HG03565 (cell line): ENCODE data around the gene CASP1.

Experiments
- ATAC-seq: cut with Tn5 transposase; IDR thresholded peaks from one replicate; pipeline ENCODE4 v1.9.1; 2021; ENCODE audit warnings: mild to moderate bottlenecking, moderate library complexity; ENCODE audit not compliant: unreplicated experiment

The CASP1 gene

DNA sequence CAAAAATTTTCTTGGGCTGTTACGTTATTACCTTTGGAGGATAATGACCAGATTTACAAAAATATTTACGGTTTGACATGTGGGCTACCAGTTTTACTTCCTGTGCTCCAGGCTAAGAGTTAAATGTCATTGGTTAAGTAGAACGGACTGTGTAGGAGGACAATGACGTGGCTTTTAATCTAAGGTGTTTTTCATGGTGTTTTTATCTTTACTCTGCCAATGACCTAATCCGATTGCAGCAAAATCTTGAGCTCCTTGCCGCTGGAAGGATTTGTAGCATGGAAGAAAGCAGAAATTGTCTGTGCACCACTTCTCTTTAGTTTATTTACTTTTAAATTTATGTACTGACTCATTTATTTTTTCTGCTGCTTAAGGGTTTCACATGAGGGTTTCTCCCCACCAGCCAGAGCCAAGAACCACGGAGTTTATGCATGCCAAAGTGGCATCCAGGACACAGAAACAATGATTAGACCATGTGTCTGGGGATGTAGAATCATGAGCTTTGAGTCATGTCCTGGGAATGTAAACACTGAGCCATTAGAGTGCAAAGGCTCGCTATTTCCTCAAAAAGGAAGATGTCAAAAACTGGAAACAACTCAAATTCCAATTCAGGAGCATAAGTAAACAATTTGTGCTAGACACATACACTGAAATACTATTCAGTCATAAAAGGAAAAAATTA lies 12.1 kb upstream of the CASP1 start:
- no peak for ATAC-seq

DNA sequence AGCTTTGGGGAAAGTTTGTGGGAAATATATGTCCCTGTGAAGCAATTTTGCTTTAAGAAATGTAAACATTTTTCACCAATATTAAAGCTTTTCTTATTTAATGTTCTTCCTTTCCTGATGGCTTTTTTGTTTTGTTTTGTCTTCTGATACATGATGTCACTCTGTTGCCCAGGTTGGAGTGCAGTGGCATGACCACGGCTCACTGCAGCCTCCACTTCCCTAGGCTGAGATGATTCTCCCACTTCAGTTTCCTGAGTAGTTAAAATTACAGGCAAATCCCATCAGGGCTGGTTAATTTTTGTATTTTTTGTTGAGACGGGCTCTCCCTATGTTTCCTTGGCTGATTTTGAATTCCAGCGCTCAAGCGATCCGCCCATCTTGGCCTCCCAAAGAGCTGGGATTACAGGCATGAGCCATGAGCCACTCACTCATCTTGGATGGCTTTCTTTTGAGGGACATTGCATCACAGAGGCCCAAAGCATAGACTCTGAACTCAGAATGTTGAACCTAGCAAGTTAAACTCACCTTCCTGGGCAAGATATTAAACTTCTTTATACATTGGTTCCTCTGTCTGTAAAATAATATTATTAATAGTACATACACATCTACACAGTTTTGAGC lies 10.8 kb upstream of the CASP1 start:
- ATAC-seq: no peak

DNA sequence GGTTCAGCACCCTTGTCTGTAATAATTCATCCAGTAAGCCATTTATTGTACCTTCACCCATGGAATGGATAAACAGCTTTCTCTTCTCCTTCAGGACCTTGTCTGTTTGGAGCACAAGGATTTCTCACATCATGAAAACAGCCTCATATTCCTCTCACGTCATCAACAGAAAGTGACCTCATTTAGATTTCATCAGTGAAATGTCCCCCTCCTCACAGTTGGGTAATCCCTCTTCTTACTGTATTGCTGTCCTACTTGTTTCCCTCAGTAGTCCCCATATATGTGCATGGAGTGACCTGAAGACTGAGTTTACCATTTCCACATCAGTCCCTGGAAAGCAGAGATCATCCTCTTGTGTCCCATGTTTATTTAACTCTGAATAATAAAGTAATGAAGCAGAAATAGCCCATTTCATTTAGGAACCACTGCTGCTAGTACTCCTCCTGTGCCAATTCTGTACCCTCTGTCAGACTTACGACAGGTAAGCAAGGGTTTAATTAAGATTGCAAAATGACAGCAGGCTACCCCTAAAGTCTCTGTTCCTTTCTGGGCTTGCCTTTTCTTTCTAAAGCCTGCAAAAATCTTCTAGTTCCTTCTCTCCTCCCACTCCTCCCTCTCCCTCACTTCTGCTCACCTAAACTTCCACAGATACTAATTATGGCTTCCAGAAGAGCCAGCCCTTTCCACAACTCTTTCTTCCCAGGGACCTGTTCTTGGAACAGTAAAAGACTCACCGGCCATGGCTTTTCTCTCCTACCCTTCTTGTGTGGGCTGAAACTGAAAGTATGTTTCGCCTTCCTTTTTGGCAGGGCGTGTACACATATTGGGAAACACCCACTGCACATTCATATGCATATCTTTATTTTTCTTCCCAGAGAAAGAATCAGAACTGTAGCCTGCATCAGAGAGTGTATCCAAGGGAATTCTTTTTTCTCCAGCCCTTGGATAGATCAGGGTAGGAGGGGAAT lies 9.9 kb upstream of the CASP1 start, which contains the start of gene CARD16:
TSS of gene CARD16 (minus strand) at position 779 of the 968 bp plus-strand sequence. CDS start at position 741, 38 bp downstream.
- ATAC-seq: peak; percentile 98

DNA sequence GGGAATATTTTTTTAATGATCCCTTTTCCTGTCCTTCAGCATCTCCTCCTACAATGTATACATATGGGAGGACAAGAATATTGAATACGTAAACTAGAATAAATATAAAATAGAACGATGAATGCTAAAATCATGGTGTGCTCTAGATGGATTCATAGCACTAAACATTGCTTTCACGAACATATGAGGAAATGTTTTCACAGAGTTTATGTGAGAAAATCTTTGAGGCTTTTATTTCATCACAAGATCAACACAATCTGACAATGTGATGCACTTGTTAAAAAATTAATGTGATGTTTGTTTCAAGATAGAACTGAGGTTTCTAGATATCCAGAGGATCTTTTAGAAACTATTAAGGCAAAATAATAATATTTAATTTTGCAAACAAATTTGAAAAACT lies 7.2 kb upstream of the CASP1 start:
- ATAC-seq: no peak

DNA sequence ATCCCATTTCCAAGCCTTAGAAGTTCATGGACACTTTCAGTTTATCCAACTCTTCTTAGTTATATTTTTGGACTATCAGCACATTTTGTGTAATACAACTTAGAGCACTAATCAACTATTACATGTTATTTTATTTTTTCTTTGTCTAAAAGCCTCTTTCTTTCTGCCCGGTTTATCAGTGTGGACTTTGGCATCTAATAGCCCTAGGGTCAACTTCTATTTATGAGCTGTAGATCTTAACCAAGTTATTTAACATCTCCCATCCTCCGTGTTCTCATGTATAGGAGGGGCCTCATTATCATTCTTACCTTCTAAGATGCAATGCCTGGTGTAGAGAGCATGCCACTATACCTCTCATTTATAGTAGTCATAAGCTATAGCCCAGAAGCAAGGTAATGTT lies 5.8 kb upstream of the CASP1 start:
- no peak for ATAC-seq

DNA sequence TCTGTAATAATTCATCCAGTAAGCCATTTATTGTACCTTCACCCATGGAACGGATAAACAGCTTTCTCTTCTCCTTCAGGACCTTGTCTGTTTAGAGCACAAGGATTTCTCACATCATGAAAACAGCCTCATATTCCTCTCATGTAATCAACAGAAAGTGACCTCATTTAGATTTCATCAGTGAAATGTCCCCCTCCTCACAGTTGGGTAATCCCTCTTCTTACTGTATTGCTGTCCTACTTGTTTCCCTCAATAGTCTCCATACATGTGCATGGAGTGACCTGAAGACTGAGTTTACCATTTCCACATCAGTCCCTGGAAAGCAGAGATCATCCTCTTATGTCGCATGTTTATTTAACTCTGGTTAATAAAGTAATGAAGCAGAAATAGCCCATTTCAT lies 556 bp downstream of the CASP1 start:
- peak; percentile 1 for ATAC-seq

DNA sequence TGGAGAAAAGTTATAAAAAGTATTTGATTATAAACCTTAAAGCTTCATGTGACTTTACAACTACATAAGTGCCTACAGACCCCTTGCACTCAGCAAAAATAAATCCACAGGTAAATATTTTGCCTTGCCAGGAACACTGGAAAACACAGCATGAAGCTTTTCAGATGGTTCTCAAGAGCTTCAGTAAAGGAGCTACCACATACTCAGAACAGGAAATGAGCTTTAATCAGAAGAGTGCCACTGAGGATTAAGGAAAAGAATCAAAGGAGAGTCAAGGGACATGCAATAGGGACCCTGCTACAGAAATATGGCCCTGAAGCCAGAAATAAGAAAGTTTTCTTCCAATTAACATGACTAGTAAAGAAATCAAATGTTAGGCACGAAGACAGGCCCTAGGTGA lies 1.2 kb downstream of the CASP1 start:
- no peak for ATAC-seq

DNA sequence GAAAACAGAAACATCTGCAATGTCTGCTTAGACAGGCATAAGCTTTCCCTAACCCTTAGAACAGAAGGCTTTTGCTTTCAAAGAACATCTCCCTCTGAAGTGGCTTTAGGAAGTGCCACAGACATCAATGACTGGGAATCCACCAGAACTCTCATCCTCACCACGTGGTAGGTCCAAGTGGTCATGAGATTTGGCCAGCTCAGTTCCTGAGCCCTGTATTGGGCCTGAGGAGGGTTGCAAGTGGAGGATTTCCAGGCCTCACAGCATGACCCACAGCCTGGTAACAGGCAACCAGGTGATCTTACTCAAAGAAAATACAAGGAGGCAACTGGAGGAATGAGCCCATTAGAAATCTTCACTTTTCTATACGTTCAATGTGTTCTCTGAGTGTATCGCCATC lies 1.6 kb downstream of the CASP1 start:
- no peak for ATAC-seq

DNA sequence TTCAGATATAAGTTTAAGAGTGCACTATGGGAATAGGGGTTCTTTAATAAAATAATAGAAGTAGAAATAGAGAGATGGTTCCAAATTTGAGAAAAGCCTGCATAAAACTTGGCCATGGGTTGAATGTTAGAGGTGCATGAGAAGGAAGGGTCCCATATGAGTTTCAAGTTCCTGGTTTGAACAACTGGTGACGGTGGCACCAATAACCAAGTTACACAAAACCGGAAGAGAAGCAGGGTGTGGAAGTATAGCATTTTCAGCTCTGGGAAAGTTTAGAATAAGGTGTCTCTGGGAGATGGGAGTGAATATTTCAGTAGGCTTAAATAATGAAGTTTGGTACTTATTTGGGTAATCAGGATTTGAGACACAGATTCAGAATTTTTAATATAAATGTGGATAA lies 2.4 kb downstream of the CASP1 start:
- no peak for ATAC-seq

DNA sequence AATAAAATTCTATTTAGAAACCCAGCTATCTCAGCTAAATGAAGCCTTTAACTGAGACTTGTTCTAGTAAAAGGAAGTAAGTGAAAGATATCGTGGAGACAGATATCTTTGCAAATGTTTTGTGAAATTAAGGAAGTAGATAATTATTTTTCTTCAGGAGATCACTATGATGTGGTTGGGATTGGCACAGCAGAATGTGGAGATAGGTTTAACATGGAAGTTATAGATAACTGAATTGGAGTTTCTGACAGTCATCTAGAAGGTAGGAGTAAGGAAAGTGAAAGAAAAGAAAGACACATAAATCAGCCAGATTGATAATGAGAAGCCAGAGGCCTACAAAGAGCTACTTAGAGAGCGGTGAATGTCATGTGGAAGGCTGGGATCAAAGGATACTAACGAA lies 7.3 kb downstream of the CASP1 start:
- no peak for ATAC-seq

DNA sequence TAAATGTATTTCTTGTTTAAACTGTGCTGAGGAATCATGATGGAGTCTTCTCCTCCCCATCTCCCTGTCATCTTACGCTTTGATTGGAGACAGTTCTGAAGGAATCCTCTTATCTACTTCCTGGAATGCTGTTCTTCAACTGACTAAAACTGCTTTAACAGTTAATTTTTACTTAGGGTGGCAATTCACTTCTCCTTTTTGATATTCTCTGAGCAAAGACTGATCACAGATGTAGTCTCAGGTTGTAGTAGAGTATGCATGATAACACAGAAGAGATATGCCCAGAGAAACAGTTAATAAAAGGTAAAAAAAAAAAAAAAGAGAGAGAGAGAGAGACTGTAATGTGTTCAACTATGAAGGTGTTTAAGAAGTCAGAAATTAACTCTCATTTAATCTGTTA lies 10.6 kb downstream of the CASP1 start:
- no peak for ATAC-seq

DNA sequence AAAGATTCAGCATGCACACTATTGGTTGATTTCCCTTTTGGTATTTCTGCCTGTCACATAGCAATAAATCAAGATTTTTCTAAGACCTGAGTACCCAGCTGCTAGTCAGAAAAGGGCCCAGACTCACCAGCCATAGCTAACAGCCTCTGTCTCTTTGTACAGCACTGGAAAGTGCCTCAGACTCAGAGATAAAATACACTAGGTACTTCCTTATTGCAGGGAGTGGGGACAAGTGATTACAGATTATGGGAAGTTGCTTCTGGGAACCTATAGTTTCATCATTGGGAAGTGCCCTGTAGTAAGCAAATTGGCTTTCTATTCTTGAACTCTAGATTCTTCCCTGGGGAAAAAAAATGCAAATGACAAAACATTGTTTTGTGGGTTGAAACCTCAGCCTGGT lies 11.9 kb downstream of the CASP1 start, which contains the start of gene CASP5:
TSS of gene CASP5 (minus strand) at position 166 of the 400 bp plus-strand sequence. CDS start at position 134, 32 bp downstream.
- no peak for ATAC-seq

DNA sequence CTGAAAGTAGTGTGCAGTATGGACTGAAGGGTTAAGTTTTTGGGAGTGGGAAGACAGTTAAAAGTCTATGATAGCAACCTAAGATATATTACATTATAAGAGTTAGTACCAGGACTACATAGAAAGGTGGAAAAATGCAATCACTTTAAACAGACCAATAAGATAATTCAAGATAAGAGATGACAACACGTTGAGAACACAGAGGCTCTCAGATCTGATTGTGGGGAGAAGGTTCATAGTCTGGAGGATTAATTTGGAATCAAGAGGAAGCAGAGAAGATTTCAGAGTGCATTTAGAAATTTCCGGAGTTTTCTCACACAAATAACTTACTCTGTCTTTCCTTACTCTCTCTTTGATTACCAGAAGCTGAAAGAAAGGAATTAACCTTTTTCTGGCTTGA lies 12.4 kb downstream of the CASP1 start:
- ATAC-seq: no peak

DNA sequence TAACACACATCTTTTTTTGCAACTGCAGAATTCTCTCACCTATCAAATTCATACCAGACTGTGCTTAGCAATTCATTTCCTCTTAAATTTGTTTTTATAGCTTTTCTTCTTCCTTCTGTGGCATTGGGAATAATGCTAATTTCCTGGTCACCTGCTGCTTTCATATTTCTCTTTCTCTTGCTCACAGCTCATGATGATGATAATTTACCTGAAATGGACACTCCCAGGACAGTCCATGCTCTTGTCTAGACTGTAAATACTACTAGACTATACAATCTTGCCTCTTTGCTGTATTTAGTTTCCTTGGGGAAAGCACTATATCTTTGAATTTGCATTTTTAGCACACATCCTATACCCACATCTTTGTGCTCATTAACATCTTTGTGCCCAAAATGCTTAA lies 27.5 kb downstream of the CASP1 start:
- ATAC-seq: no peak

DNA sequence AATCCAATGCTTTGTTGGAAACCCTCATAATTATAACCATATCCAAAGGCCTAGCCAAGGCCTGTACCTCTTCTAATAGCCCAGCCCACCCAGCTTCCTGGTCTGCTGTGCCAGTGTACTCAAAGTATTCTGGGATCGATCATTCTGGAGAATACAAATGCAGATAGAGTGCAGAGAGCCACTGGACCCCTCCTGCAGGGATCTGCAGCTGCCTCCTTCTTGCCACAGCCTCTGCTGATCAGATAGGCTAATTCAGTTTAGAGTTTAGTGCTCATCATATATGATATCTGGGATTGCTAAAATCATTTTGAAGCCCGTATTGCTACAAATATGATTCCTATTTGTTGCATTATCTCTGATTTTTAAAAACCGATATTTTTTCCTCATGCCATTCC lies 29.5 kb downstream of the CASP1 start:
- ATAC-seq: no peak

DNA sequence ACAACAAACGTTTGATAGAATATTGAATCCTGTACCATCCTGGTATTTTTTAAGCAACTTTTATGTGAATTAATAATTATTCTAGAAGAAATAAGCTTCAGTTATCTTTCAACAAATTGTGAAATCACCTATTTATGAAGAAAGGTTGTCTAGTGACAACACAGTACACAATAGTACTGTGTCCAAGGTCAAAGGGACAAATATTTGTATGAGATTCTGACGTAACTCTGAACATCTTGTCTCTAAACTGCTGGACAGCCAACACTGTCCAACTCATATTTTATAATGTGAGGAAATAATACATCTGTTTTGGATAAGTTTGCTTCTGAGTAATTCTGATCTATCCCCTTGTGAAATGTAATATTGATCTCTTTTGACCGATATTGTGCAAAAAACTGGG lies 30.9 kb downstream of the CASP1 start:
- ATAC-seq: no peak

DNA sequence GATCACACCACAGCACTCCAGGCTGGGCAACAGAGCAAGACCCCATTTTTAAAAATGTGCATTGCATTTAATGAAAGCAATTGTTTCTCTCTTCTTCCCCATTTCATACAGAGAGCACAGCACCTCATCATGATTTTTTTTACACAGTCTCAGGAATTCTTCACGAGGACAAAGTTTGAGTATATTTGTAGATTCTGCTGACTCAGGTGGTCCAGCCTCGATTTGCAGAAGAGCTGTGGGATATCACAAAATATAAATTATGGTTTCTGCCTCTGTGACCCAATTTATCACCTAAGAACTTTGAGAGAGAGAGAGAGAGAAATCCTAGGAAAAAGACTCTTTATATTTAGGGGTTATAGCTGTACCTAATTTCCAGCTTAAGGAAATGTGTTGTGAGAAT lies 31.8 kb downstream of the CASP1 start:
- no peak for ATAC-seq

DNA sequence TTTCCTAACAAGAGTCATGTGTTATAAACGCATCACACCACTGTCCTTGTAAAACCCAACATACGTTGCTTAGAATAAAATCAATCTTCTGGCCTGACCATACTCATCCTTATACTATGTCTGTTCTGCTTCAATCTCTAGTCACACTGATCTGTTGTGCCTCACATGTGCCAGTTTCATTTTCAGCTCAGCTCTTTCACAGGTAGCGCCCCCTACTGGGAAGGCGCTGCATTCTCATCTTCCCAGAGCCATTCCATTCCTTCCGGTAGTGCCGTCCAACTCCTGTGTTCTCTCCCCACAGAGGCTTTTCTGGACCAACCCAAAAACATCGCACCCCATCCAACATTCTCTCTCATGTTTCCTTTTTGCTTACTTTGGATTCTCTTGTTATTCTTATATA lies 34.1 kb downstream of the CASP1 start:
- ATAC-seq: peak; percentile 95

DNA sequence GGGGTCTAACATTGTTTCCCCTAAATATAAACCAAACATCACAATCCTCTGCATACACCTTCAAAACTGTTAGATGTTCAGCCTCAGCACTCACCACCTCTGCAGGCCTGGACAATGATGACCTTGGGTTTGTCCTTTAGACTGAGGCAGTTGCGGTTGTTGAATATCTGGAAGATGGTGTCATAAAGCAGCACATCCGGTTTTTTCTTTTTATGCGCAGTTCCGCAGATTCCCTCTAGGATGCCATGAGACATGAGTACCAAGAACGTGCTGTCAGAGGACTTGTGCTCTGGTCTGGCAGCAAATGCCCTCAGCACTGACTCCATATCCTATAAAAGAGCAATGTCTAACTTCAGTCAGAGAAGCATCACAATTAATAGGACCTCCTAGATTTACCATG lies 34.8 kb downstream of the CASP1 start:
- ATAC-seq: no peak

DNA sequence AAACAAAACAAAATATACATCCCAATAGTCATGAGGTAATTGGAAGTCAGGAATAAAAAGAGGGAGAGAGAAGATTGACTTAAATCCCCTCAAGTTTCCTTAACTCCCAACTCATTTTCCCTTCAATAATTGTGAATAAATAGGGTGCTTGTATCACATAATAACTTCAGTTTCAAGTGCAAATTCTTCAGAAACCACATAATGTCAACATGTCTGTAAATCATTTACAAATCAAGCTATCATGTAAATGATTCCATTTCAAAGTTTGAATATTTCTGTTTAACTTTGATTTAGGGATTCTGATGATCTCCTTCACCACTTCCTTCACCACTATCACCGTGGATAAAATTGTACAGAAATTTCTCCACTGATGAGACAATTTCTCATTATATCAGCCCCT lies 35.2 kb downstream of the CASP1 start:
- no peak for ATAC-seq

DNA sequence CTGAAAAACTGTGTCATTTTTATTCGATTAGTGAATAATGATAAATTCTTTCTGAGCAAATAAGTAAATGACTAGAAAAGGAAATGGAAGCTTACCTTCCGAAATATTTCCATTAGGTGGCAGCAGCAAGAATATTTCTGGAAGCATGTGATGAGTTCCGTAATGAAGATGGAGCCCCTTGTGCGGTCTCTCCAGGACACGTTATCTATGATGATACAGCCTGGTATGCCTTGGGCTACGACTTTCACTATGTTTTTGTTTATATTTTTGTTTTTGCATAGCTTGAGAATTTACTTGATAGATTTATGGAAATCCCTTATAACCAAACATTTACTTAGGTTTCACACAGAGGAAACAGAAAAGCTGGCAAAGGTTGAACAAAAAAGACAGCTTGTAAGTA lies 37.7 kb downstream of the CASP1 start:
- no peak for ATAC-seq

DNA sequence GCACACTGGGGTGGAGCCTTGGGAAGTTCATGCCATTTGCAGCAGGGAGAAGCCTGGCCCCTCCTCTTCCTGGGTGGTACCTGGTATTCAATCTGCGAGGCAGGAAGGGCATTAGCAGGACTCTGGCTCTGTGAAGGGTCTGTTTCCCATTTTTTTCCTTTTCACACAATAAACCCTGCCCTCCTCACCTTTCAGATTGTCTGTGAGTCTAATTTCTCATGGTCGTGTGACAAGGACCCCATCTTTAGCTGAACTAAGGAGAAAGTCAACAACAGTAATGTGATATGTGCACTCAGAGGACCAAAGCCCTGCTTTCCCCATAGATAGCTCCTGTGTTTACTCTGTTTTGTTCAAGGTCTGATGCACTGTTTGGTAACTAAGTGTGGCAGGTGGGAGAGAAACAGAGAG lies 39.9 kb downstream of the CASP1 start:
- no peak for ATAC-seq
